ENCODE measurements around the gene SNAPIN. TPM values are rescaled to one million over a fixed set of nuclear protein-coding genes. Genes with fewer than 3 reads are reported as not detected.

Gene SNAPIN
- total RNA-seq, 1 experiment from 2014 or later = 39.1 TPM

DNA sequence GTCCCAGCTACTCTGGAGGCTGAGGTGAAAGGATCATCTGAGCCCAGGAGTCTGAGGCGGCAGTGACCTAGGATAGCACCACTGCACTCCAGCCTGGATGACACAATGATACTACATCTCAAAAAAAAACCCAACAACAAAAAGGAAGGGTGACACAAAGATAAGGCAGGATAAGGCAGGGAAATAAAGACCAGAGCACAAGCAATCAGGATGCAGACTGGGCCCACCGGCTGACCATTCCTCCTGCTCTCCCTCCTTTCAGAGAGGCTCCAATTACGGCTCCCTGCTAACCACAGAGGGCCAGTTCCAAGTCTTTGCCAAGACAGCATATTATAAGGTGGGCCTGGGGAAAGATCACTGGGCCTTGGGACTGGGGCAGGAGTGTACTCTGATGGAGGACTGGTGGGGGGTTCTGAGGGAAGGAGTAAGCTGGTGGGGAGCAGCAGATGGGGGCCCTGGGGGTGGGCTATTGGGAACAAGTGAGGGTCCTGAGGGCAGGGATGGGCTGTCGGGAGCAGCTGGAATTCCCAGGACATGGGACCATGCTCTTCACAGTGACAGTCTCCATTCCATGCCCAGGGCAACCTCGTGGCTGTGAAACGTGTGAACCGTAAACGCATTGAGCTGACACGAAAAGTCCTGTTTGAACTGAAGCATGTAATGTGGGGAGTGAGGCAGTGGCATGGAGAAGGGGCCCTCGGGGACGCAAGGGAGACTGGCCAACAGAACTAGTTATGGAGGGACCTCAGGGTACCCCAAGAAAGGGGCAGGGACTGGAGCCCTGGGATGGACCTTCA, 27.2 kb downstream of the SNAPIN start:
- H2AFZ ChIP-seq (ENCODE audit: low read depth, low read length, poor library complexity, severe bottlenecking) = no peak overlapping the region
- H3K4me1 ChIP-seq (ENCODE audit: control insufficient read depth in 1 of 2, insufficient read depth in 2 of 2, low read length in 2 of 2) = peaks cover 0 to 5% of the 10 kb centered on the region in 2 experiments; a peak in 1 of 4 replicates
- no peak overlapping the region for H3K4me2 ChIP-seq (ENCODE audit: low read length)
- H3K79me2 ChIP-seq (ENCODE audit: insufficient read depth, low read length) = no peaks in the 10 kb centered on the region
- ATAC-seq (no peak), DNase-seq (ENCODE audit: low read depth, low spot score) (no peak)
- H3K9me3 ChIP-seq (ENCODE audit: control insufficient read depth in 1 of 2, insufficient read depth in 1 of 2, low read depth in 1 of 2, low read length in 2 of 2) = no peaks in the 10 kb centered on the region
- H3K27me3 ChIP-seq (ENCODE audit: insufficient read depth, low read length) = no peaks in the 10 kb centered on the region; the same call in 1 of the 2 replicates
- BruUV-seq (replicated peaks) = no TSS peak
- intact Hi-C loops (cut with micrococcal nuclease) = no loop called here
- H3K9me2 ChIP-seq (ENCODE audit: insufficient read depth) = no peaks in the 10 kb centered on the region
- ChIA-PET POLR2A (no interaction called here), CTCF (no interaction called here), RAD21 (ENCODE audit: low non-redundant PET in 1 of 2, low total read pairs in 2 of 2, uncharacterized antibody in 2 of 2, unreplicated experiment in 2 of 2) (no interaction called here)
- no peak overlapping the region for H3K27ac ChIP-seq (ENCODE audit: low read depth, low read length)
- no peaks in the 10 kb centered on the region for H4K20me1 ChIP-seq (ENCODE audit: insufficient read depth)
- no peak for TF ChIP-seq YY1 (IDR thresholded peaks at IDR 0.05; ENCODE audit: extremely low read depth, insufficient replicate concordance, low read depth, low read length)
- no peak for TF ChIP-seq ZFX (IDR thresholded peaks at IDR 0.05)
- TF ChIP-seq ATF3 (IDR thresholded peaks at IDR 0.05) = no peak
- TF ChIP-seq ZBTB33 (IDR thresholded peaks at IDR 0.05; ENCODE audit: extremely low read depth, insufficient replicate concordance, low read length) = no peak
- no peaks in the 10 kb centered on the region for H3K36me3 ChIP-seq (ENCODE audit: control insufficient read depth in 1 of 2, insufficient read depth in 2 of 2, low read length in 2 of 2)
- H3K9ac ChIP-seq (ENCODE audit: low read length) = no peak overlapping the region
- no peak overlapping the region for H3K4me3 ChIP-seq (replicated peaks in 1 of 2; ENCODE audit: low read depth in 1 of 2, low read length in 2 of 2)
